NCI-H187 (cell line): ENCODE results near the gene LCE1C.

Experiments
- DNase-seq, 2 experiments: peaks; one replicate each; lab custom pipeline; 2025; lab: John Stamatoyannopoulos, UW

LCE1C gene

GRCh38 chr1:152759453-152760173 is 46.8 kb downstream of the LCE1C start:
- DNase-seq, result no peak

GRCh38 chr1:152758636-152759035 is 47.8 kb downstream of the LCE1C start:
- no peak for DNase-seq

- DNase-seq, result no peak
These were observed 48.7 kb downstream of the LCE1C start, which contains the start of gene KPRP for GRCh38 chr1:152757747-152758146. Gene KPRP, plus strand, starts transcription at chr1:152758025. Its CDS starts 1,564 bp downstream, at chr1:152759589.

- DNase-seq, result no peak
These were observed 49.6 kb downstream of the LCE1C start for GRCh38 chr1:152756872-152757271.
